Uterus (tissue), 2 donors: Measurements from ENCODE around the gene TARS1.

Experiments
- POLR2A ChIP-seq, 2 donors: fragments of 450-650 bp; IDR thresholded peaks; one replicate each; pipeline ENCODE4 v1.6.1; 2016; ENCODE audit warnings: antibody characterized with exemption in 2 of 2, mild to moderate bottlenecking in 1 of 2, moderate library complexity in 1 of 2
- TF ChIP-seq, protein P1 (sequence below), 4 experiments: fragments of 200-600 bp in 2 of 4; fragments of 450-650 bp in 2 of 4; sonication (generic) in 2 of 4; IDR thresholded peaks; one replicate each; pipeline ENCODE4 v1.5.1; 2016 to 2019; ENCODE audit warnings: antibody characterized with exemption in 4 of 4, mild to moderate bottlenecking in 2 of 4, moderate library complexity in 1 of 4

DNA sequence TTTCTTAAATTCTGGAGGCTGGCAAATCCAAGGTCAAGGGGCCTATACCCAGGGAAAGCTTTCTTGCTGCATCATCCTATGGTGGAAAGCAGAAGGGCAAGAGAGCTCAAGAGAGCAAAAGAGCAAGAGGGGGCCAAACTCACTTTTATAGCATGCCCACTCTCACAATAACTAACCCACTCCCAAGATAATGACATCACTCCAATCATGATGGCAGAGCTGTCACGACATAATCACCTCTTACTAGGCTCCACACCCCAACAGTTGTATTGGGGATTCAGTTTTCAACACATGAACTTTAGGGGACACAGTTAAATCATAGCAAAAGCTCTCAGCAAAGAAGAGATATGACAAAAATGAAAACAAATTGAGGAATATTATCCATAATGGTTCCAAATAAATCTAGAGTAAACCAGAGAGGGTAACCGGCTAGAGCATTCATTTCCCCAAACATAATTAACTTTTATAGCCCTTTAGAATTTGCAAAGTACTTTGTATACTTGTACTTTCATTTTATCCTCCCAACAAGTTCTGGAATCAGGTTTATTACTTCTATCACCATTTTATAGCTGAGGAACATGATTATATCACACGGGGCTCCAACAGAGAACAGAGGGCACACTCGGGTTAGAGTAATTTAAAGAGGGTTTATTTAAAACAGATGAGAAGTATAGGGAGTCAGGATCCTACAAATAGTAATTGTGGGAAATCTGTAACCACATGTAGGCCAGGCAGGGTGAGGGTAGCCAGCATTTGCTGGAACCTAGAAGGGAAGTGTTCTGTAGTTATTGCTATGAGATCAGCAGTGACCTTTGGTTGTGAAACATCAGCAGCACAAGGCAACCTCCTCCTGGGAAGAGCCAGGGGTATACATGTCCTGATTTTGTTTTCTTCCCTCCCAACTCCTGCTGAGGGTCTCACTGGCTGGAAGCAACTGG is 7.2 kb upstream of the TARS1 start:
- TF ChIP-seq, protein P1, sequence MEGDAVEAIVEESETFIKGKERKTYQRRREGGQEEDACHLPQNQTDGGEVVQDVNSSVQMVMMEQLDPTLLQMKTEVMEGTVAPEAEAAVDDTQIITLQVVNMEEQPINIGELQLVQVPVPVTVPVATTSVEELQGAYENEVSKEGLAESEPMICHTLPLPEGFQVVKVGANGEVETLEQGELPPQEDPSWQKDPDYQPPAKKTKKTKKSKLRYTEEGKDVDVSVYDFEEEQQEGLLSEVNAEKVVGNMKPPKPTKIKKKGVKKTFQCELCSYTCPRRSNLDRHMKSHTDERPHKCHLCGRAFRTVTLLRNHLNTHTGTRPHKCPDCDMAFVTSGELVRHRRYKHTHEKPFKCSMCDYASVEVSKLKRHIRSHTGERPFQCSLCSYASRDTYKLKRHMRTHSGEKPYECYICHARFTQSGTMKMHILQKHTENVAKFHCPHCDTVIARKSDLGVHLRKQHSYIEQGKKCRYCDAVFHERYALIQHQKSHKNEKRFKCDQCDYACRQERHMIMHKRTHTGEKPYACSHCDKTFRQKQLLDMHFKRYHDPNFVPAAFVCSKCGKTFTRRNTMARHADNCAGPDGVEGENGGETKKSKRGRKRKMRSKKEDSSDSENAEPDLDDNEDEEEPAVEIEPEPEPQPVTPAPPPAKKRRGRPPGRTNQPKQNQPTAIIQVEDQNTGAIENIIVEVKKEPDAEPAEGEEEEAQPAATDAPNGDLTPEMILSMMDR (IDR thresholded peaks at IDR 0.05) = no peak
- no peak for TF ChIP-seq POLR2A (IDR thresholded peaks at IDR 0.05)
